Measurements from ENCODE around the gene CNTNAP2. TPM values are rescaled to one million over a fixed set of nuclear protein-coding genes. Genes with fewer than 3 reads are reported as not detected.

CNTNAP2 gene
- total and polyA plus RNA-seq, 2 of the 8 experiments (the other 6 are each of a cell fraction or from before 2014, with no cell fraction given): 27.9 to 71.0 TPM

DNA sequence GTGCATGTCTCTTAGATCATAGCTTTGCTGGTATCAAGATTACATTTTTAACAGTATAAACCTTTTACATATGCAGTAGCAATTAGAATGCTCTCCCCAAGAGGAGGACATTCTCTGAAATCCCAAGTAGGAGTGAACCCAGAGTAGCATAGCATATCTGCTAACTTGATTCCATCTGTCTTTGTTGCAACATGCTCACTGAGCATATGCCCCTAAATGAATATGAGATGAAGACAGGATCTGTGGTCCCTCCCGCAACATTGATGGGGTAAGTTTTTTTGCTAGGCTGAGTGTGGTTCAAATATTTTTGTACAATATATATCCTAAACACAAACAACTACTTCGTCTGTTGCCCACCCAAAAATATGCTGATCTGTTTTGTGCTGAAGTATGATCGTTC, 1939.8 kb downstream of the CNTNAP2 start:
- H3K4me1 ChIP-seq (replicated peaks in 1 of 4; ENCODE audit: control insufficient read depth in 3 of 4, insufficient read depth in 4 of 4, low read length in 3 of 4): no peaks in the 10 kb centered on the region
- no peaks in the 10 kb centered on the region for H3K36me3 ChIP-seq (ENCODE audit: control insufficient read depth in 2 of 4, insufficient read depth in 4 of 4, low read length in 3 of 4)
- no peak overlapping the region for H3K56ac ChIP-seq (replicated peaks; ENCODE audit: insufficient read length, low read depth, low read length)
- no peak overlapping the region for H3K23ac ChIP-seq (ENCODE audit: insufficient read length)
- no peaks in the 10 kb centered on the region for H3K79me2 ChIP-seq (ENCODE audit: control insufficient read depth in 1 of 2, insufficient read depth in 2 of 2, low read length in 2 of 2)
- no peak overlapping the region for H4K5ac ChIP-seq (ENCODE audit: insufficient read length, low read depth, low read length)
- H2BK20ac ChIP-seq (ENCODE audit: low read length): no peak overlapping the region
- H3K4me2 ChIP-seq (ENCODE audit: insufficient read depth in 1 of 2, low read depth in 2 of 2, low read length in 2 of 2): no peak overlapping the region
- no peak overlapping the region for H2BK12ac ChIP-seq (ENCODE audit: low read depth, low read length)
- no peak overlapping the region for H3K9ac ChIP-seq (replicated peaks in 1 of 4; ENCODE audit: extremely low read depth in 1 of 4, low read depth in 3 of 4, low read length in 3 of 4)
- H3K23me2 ChIP-seq (ENCODE audit: low read depth, low read length): no peaks in the 10 kb centered on the region
- H4K20me1 ChIP-seq (replicated peaks in 1 of 2; ENCODE audit: control insufficient read depth in 1 of 2, insufficient read depth in 2 of 2, low read length in 2 of 2): no peaks in the 10 kb centered on the region
- 87% methylated on average over 3 of the region's 3 CpGs; no CpG with 5 or more reads in 1 of the 2 experiments for WGBS, 2 experiments (ENCODE audit: extremely low coverage in 1 of 2, insufficient coverage in 1 of 2, insufficient read length in 1 of 2, insufficient replicate concordance in 2 of 2, low coverage in 1 of 2, low lambda C conversion rate in 2 of 2, missing lambda C conversion rate in 1 of 2)
- H3K27me3 ChIP-seq (replicated peaks in 1 of 4; ENCODE audit: control insufficient read depth in 3 of 4, extremely low read depth in 1 of 4, insufficient read depth in 3 of 4, low read length in 3 of 4): no peaks in the 10 kb centered on the region
- no peak overlapping the region for H3K27ac ChIP-seq (ENCODE audit: low read depth, low read length)
- no peak overlapping the region for H2BK5ac ChIP-seq (ENCODE audit: low read depth, low read length)
- ChIA-PET POLR2A (ENCODE audit: partially characterized antibody) (no interaction called here), CTCF (ENCODE audit: partially characterized antibody) (interaction anchor here (0.6 to 1.4 kb wide), 2 partner anchors 44 to 1405 kb away, joined by 3 read pairs; no protein-coding TSS in a partner anchor)
- H3K4me3 ChIP-seq (ENCODE audit: extremely low read depth in 1 of 4, insufficient read depth in 2 of 4, low read depth in 3 of 4, low read length in 4 of 4): no peak overlapping the region
- no peaks in the 10 kb centered on the region for H3K9me3 ChIP-seq (ENCODE audit: insufficient read depth in 2 of 2, low read depth in 1 of 2, low read length in 1 of 2)
- DNase-seq (ENCODE audit: low read depth in 1 of 2, low spot score in 2 of 2) (no peak), FAIRE-seq (no peak)
- no peak overlapping the region for H4K91ac ChIP-seq (replicated peaks; ENCODE audit: insufficient read length, low read length)
- no peak overlapping the region for H2AFZ ChIP-seq (ENCODE audit: low read length)
- no peak overlapping the region for H2AK5ac ChIP-seq (ENCODE audit: low read depth, low read length)
- no peak overlapping the region for H3K18ac ChIP-seq (ENCODE audit: extremely low read depth, low read length)
- no peaks in the 10 kb centered on the region for H3K79me1 ChIP-seq (ENCODE audit: low read depth, low read length)
- H4K8ac ChIP-seq (ENCODE audit: extremely low read depth, insufficient read depth, low read length): no peak overlapping the region
- H2BK120ac ChIP-seq (replicated peaks; ENCODE audit: low read depth, low read length): no peak overlapping the region
- H2BK15ac ChIP-seq (ENCODE audit: low read length): no peak overlapping the region
- no peak overlapping the region for H3K4ac ChIP-seq (replicated peaks; ENCODE audit: insufficient read length, low read depth, low read length)
- H3K14ac ChIP-seq (ENCODE audit: insufficient read length): no peak overlapping the region
- TF ChIP-seq HDAC6 (IDR thresholded peaks at IDR 0.05; ENCODE audit: low read depth, low read length): no peak
- no peak for TF ChIP-seq CEBPB (IDR thresholded peaks at IDR 0.05; ENCODE audit: low read depth, low read length)
- no peak for TF ChIP-seq NANOG (IDR thresholded peaks at IDR 0.05; ENCODE audit: insufficient read depth, low read depth, low read length, poor library complexity, severe bottlenecking)
- TF ChIP-seq JUN (IDR thresholded peaks at IDR 0.05; ENCODE audit: low read depth, low read length): no peak
- TF ChIP-seq, protein P1, sequence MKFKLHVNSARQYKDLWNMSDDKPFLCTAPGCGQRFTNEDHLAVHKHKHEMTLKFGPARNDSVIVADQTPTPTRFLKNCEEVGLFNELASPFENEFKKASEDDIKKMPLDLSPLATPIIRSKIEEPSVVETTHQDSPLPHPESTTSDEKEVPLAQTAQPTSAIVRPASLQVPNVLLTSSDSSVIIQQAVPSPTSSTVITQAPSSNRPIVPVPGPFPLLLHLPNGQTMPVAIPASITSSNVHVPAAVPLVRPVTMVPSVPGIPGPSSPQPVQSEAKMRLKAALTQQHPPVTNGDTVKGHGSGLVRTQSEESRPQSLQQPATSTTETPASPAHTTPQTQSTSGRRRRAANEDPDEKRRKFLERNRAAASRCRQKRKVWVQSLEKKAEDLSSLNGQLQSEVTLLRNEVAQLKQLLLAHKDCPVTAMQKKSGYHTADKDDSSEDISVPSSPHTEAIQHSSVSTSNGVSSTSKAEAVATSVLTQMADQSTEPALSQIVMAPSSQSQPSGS (IDR thresholded peaks at IDR 0.05; ENCODE audit: low read length): no peak
- TF ChIP-seq TBP (IDR thresholded peaks at IDR 0.05; ENCODE audit: low read depth, low read length): no peak
- TF ChIP-seq CHD2 (IDR thresholded peaks at IDR 0.05; ENCODE audit: low read length): no peak
- TF ChIP-seq, protein P2, sequence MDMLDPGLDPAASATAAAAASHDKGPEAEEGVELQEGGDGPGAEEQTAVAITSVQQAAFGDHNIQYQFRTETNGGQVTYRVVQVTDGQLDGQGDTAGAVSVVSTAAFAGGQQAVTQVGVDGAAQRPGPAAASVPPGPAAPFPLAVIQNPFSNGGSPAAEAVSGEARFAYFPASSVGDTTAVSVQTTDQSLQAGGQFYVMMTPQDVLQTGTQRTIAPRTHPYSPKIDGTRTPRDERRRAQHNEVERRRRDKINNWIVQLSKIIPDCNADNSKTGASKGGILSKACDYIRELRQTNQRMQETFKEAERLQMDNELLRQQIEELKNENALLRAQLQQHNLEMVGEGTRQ (IDR thresholded peaks at IDR 0.05; ENCODE audit: low read length): no peak
- TF ChIP-seq KDM5A (IDR thresholded peaks at IDR 0.05; ENCODE audit: low read length): no peak
- TF ChIP-seq JUND (IDR thresholded peaks at IDR 0.05; ENCODE audit: low read length): no peak
- no peak for TF ChIP-seq RNF2 (IDR thresholded peaks at IDR 0.05; ENCODE audit: borderline replicate concordance, low read depth, low read length, missing control alignments, poor library complexity, severe bottlenecking)
- no peak for TF ChIP-seq TCF12 (IDR thresholded peaks at IDR 0.05; ENCODE audit: low read depth, low read length)
